KOPT-K1 (cell line): ENCODE results near the gene SIRPA.

ENCODE experiments used
- H3K27ac ChIP-seq: fragments of 200-600 bp; sonication (generic); 2 replicates; pipeline ENCODE4 v1.5.1; 2016; ENCODE audit warnings: antibody characterized with exemption, mild to moderate bottlenecking, low read depth, low read length; ENCODE audit not compliant: poor library complexity, severe bottlenecking
- H3K36me3 ChIP-seq: fragments of 200-600 bp; sonication (generic); 2 replicates; pipeline ENCODE4 v1.5.1; 2017; ENCODE audit warnings: antibody characterized with exemption, mild to moderate bottlenecking, low read length, moderate library complexity; ENCODE audit not compliant: insufficient read depth
- H3K9me3 ChIP-seq: fragments of 200-600 bp; sonication (generic); 2 replicates; pipeline ENCODE4 v1.5.1; 2017; ENCODE audit warnings: antibody characterized with exemption, low read length, mild to moderate bottlenecking; ENCODE audit not compliant: insufficient read depth, poor library complexity, severe bottlenecking

The SIRPA gene

DNA sequence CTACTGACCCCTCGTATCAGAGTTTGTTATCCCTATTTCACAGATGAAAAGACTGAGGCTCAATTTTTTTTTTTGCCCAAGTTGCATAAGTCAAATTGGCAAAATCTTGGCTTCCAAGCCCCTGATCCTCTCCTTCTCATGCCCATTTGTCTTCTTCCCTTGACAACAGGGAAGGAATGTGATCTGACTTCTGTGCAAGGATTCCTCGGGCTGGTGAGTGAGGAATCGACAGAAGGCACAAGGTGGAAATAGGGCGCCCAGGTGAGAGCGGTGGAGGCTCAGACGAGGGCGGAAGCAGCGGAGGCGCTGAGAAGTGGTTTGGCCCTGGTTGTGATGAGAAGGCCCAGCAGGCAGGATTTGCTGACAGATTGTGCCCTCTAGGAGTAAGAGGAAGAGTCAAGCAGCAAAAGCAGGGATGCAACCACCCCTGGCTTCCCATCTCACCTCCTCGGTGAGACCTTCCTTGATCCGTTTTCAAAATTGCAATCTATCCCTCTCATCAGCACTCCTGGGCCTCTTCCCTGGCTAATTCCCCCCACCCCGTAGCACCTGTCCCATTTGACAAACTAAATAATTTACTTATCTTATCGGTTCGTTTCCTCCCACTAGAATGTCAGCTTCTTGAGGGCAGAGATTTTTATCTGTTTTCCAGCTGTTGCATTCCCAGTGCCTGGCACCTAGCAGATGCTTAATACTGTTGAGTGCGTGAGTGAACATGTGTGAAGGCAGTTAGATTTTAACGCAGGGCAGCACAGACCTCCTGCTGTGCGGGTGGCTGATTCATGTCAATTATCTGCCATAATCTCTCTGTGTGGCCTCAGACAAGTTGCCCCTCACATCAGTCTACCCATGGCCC is 3.7 kb upstream of the SIRPA start:
- Histone ChIP-seq H3K36me3 (no peaks in the 10 kb centered on the region), H3K9me3 (no peaks in the 10 kb centered on the region), H3K27ac (no peak overlapping the region)

DNA sequence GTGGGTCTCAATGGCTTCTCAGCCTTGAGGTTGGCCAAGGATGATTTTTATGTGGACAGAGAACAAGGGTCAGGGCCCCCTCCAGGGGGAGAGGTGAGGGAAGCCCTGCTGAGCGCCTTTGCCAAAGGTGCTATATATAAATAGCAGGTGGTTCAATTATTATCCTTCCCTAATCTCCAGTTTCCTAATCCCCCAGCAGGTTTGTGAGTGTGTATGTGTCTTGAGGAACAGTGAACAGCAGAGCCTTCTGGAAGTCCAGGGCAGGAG is 3.2 kb upstream of the SIRPA start:
- no peaks in the 10 kb centered on the region for H3K9me3 ChIP-seq
- no peak overlapping the region for H3K27ac ChIP-seq
- no peaks in the 10 kb centered on the region for H3K36me3 ChIP-seq

DNA sequence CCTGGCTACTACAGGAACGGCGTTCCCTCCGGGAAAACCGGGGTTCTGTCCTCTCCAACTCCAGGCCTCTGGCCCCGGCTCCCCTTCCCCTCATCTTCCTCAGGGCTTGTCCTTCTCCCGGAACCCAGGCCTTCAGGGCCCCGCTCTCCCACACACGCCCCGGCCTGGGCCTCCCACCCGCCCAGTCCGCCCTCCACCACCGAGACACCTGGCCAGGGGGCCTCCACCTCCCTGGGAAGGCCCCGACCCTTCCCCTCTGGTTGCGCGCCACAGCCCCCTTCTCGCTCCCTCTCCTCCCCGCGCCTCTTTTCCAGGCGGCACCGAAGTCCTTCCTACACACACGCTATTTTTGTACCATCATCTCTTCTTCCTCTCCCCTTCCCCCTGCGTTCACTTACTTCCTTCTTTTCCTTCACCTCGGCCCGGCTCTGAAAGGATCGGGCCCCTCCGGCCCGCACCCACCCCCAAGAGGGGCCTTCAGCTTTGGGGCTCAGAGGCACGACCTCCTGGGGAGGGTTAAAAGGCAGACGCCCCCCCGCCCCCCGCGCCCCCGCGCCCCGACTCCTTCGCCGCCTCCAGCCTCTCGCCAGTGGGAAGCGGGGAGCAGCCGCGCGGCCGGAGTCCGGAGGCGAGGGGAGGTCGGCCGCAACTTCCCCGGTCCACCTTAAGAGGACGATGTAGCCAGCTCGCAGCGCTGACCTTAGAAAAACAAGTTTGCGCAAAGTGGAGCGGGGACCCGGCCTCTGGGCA is 1.3 kb upstream of the SIRPA start:
- no peak overlapping the region for H3K27ac ChIP-seq
- H3K9me3 ChIP-seq: no peaks in the 10 kb centered on the region

DNA sequence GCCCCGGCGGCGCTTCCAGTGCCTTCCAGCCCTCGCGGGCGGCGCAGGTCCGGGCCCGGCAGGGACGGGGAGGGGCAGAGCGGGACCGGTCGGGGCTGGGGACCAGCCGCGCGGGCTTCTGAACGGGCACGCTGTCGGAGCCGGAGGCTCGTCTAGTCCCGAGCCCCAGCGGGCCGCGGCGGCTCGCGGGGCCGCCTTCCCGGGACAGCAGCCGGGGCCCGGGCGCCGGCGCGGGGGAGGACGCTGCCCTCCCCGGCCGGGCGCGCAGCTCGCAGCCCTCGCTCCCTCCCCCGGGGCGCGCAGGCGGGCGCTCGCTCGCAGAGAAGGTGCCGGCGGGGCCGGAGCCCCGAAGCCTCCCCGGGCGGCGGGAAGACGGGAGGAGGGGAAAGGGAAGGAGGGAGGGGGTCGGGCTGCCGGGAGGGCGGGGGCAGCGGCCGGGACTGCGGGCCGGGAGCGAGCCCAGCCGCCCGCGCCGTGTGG is 696 bp upstream of the SIRPA start:
- no peak overlapping the region for H3K27ac ChIP-seq
- H3K9me3 ChIP-seq: no peaks in the 10 kb centered on the region
- no peaks in the 10 kb centered on the region for H3K36me3 ChIP-seq

More for the DNA sequence above, 1.3 kb upstream of the SIRPA start:
- no peaks in the 10 kb centered on the region for H3K36me3 ChIP-seq

DNA sequence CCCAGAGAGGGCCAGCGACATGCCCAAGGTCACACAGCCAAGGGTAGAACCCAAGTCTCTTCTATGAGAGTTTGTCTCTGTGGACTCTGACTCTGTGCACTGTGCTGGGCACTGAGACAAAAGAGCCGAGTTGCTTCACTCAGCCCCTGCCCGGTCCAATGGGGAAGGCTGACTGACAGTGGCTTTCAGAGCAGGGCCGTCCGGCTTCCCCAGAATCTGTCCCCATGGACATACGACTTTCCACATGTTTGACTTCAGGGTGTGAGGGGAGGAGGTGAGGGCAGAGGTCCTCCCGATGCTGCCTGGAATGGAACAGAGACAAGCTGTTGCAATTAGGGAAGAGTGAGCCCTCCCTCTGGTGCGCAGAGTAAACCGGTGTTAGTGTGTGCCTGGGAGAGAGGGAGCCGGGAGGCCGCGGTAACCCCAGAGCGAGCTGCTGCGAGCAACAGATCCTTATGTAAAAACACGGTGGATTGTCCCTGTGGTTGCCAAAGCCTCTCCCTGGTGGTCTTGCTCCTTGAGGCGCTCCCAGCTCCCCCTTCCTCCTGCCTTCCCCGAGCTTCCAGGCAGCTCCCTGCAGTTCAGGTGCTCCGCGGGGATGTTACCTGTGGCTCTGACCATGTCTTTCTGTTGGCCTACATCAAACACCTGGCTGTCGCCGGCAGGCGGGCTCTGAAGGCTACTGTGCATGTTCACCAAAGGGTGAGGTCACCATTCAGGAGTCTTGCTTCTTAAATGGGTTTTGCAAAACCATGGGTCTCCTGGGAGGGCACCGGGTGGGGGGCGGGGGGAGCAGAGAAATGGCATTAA is 672 bp downstream of the SIRPA start:
- Histone ChIP-seq H3K36me3 (no peaks in the 10 kb centered on the region), H3K27ac (no peak overlapping the region), H3K9me3 (no peaks in the 10 kb centered on the region)

DNA sequence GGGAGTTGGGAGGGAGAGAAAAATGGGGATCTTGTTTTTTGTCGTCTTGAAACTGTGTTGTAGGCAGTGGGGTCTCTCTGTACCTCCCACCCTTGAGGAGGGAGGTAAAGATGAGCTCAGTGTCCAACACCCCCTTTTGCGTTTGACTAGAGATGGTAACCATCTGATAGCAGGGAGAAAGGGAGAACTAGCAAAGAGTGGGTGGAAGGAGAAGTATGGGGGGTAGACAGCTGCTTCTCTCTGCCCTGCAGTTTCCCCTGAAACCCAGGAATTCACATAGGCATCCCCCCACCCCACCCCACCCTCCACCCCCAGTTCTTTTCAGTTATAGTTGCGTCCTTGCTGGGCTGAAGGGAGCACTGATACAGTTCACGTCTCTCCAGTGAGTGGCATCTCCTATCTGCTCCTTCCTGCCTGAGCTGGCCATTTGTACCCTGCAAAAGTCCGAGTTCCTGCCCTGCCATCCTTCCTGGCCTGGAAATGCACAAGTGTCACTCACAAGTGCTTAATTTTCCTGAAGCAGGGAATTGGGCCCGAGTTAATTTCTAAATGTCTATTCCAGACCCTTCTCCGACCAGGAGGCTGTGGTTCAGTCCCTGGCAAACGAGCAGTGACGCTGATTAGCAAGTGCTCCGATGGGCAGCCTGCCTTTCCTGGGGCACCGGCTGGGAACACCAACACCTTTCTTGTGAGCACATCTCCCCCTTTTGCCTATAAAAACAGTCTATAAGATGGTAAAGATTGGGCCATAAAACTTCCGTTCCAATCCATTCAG is 1.5 kb downstream of the SIRPA start:
- Histone ChIP-seq H3K9me3 (no peaks in the 10 kb centered on the region), H3K36me3 (no peaks in the 10 kb centered on the region), H3K27ac (no peak overlapping the region)

DNA sequence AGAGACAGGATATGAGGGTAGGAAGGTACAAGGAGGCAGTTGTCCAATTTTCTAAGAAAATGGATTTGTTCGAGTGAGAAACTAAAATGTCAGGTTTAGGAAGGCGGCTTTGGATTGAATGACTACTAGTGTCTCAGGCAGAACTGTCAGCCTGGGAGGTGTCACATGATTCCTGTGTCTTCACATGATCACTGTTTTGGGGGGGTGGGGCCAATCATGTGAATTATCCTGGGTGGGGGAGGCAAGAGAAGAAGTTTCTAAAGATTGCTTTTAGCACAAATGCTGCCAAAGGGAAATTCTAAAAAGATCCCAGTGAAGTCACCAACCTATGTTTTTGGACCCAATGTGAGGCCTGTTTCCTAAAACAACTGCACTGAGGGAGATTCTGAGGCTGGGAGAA is 2.3 kb downstream of the SIRPA start:
- Histone ChIP-seq H3K9me3 (no peaks in the 10 kb centered on the region), H3K36me3 (no peaks in the 10 kb centered on the region), H3K27ac (no peak overlapping the region)

DNA sequence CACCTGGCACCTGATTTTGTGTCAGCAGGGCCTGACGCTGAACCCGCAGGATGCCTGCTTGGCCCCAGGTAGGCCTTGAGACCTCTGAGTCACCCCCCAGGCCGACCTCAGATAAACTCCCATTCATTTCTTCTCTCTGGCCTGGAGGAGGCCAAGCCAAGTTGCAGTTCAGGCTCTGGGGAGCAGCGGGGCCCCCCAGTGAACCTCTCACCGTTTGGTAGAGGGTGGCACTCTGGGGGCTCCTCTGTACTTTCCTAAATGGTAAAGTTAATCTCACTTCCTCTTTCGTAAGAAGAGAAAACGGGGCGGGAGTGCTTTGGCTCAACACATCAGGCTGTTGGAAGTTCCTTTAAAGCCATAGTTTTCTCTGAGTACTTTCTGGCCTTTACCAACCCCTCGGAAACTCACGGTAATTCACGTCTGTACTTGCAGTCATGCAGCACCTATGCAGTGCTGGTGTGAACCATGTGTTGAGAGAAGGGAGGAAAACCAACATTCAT is 2.8 kb downstream of the SIRPA start:
- Histone ChIP-seq H3K27ac (no peak overlapping the region), H3K36me3 (no peaks in the 10 kb centered on the region), H3K9me3 (no peaks in the 10 kb centered on the region)

DNA sequence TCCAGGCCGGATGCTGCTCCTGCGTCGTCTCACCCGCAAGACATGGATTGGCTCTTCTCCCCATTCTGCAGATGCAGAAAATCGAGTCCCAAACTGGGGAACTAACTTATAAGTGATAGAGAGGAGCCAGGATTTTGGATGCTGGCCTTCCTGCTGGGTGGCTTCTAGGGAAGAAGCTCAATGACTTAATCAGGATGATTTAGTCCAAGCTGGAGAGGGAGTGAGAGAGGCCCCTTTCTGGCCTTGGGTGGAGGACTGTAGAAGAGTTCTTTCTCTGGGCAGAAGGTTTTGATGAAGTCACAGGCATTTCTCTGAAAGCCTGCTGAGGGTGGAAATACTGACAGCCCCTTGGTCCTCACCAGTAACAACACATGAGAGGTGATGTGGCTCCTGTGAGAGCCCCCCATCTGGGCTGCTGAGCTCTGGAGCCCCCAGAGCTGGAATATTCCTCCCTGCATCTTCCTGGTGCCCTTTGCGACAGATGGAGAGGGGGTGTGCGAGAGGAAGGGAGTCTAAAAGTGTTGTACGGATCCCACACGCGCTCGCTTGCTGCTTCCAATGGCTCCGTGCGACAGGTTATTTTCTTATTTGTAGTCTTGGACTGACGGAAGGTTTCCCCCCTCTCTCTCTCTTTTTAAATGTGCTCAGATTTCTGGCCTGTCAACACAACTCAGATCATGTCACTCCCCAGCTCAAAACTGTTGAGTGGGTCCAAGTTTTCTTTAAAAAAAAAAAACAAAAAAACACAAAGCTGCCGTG is 3.5 kb downstream of the SIRPA start:
- H3K36me3 ChIP-seq: no peaks in the 10 kb centered on the region
- H3K27ac ChIP-seq: no peak overlapping the region

DNA sequence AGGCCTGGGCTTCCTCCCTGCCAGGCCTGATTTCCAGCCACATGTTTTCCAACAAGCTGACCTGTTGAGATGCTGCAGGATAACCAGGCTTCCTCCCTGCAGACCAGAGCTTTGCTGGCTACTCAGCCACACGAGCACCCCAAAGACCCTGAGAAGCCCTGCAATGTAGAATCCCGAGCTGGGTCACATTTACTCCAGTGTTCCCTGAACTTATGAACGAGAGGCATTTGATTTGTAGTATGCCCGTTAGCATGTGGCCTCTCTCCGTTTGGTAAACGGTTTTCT is 4.0 kb downstream of the SIRPA start:
- no peak overlapping the region for H3K27ac ChIP-seq
- no peaks in the 10 kb centered on the region for H3K36me3 ChIP-seq
- H3K9me3 ChIP-seq: no peaks in the 10 kb centered on the region

More for the DNA sequence above, 3.5 kb downstream of the SIRPA start:
- no peaks in the 10 kb centered on the region for H3K9me3 ChIP-seq

DNA sequence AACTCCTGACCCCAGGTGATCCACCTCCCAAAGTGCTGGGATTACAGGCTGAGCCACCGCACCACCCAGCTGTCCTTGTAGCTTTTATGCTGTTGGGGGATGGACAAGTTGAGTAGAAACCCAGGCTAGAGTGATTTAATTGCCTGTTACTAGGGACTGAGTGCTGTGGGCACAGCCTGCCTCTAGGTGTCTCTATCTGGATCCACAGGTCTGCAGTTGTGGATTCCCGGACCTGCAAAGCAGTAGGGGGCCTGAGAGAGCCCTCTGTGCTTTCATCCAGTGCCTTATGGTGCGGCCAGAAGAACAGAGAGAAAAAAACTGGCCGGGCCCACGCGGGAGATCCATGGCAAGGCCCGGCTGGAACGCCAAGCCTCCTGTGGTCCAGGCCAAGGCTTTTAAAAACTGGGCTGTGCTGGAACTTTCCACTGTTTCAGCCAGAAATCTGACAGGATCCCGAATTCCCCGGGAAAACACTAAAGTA is 5.2 kb downstream of the SIRPA start:
- Histone ChIP-seq H3K36me3 (no peaks in the 10 kb centered on the region), H3K27ac (no peak overlapping the region), H3K9me3 (no peaks in the 10 kb centered on the region)

DNA sequence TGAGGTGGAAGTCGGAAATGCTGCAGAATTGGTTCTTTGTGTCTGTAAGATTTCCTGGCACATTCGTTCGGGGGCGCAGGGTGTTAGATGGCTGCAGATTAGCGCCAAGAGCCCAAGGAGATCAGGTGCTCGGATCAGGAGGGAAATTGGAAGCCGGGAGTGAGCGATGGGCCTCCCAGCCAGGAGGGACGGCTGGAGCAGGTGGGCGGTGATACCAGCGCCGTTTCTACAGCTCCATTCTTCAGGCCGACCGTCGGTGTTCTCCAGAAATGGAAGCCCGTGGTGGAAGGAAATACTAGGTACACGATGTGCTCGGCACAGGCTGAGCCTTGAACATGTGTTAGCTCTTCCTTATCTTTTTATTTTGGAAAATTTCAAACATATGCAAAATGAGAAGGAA is 6.5 kb downstream of the SIRPA start:
- Histone ChIP-seq H3K27ac (no peak overlapping the region), H3K36me3 (no peaks in the 10 kb centered on the region), H3K9me3 (no peaks in the 10 kb centered on the region)

DNA sequence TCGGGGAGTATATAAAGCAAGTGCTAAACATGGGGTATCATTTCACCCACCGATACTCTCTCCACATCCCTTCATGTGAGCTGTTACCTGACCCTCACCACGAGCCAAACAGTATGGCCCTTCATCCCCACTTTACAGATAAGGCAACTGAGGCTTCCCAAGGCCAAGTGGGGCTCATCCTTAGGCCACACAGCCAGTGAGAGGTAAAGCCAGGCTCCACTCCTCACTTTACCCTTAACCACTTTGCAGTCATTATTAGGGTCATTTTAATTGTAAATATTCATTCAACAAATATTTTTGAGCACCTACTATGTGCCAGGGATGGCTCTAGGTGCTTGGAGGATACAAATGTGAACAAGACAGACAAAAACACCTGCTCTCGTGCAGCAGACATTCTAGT is 7.0 kb downstream of the SIRPA start:
- Histone ChIP-seq H3K27ac (no peak overlapping the region), H3K9me3 (no peaks in the 10 kb centered on the region), H3K36me3 (no peaks in the 10 kb centered on the region)

DNA sequence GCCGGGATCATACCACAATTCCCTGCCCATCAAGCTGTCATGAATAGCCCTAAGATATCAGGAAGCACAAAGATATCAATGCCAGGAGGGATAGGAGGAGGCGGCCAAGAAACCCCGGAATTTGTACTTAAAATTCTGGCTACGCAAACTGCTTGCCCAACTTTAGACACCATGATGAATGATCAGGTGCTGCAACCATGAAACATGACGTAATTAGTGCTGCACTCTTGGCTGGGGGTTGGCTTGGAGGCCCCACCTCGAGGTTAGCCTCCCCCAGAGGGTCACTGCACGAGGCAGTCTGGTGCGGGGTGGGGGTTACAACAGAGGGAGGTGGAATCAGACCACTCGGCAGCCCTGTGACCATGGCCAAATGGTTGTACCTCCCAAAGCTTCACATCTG is 8.9 kb downstream of the SIRPA start:
- Histone ChIP-seq H3K27ac (no peak overlapping the region), H3K36me3 (no peaks in the 10 kb centered on the region), H3K9me3 (no peaks in the 10 kb centered on the region)
